Colonic mucosa (tissue), 4 donors: ENCODE measurements around the gene METAP1D. TPM values are rescaled to one million over a fixed set of nuclear protein-coding genes. Genes with fewer than 3 reads are reported as not detected.
A peak's percentile ranks its signal among the peaks of the same experiment; 100 is the strongest.

Source experiments
- DNase-seq: peaks from one replicate; pipeline ENCODE4 v3.0.0-alpha.2; 2020
- H3K27ac ChIP-seq: fragments of 200-600 bp; one replicate; pipeline ENCODE4 v1.8.0; 2021
- H3K27me3 ChIP-seq: fragments of 200-600 bp; one replicate; pipeline ENCODE4 v1.8.0; 2021
- H3K36me3 ChIP-seq: fragments of 200-600 bp; one replicate; pipeline ENCODE4 v1.8.0; 2021
- H3K4me1 ChIP-seq: fragments of 200-600 bp; one replicate; pipeline ENCODE4 v1.8.0; 2021; ENCODE audit warnings: mild to moderate bottlenecking
- H3K4me3 ChIP-seq: fragments of 200-600 bp; one replicate; pipeline ENCODE4 v1.8.0; 2021
- H3K9ac ChIP-seq, 2 donors: one replicate each; pipeline ENCODE4 v1.7.0; 2013; ENCODE audit warnings: control low read depth in 2 of 2, low read depth in 2 of 2, low read length in 2 of 2
- H3K9me3 ChIP-seq: fragments of 200-600 bp; one replicate; pipeline ENCODE4 v1.8.0; 2021
- intact Hi-C: fragments of 100-400 bp; cut with DNase I; formaldehyde crosslinking; loops from one replicate; pipeline ENCODE4 v1.14.1; 2022
- total RNA-seq, 2 donors: library from RNA; stranded (reverse); fragmentation: NEBNext Ultra II Directional in 1 of 2; extraction: Animal tissue kit (Norgen Biotek cat#: 25700) in 1 of 2; gene quantifications; one replicate each; pipeline ENCODE4 v1.2.1, GENCODE V29; 2021
- TF ChIP-seq, protein P1 (sequence below): fragments of 200-600 bp; IDR thresholded peaks from one replicate; pipeline ENCODE4 v1.8.0; 2022; ENCODE audit warnings: antibody characterized with exemption, mild to moderate bottlenecking
- donor health status: healthy.
- donor health status: DM: no; HTN: no; CAD: no.
- donor health status: DM: no; HTN: no; CAD: no.

Gene METAP1D
- total RNA-seq, 2 donors from 2014 or later = 3.3 to 5.8 TPM

DNA sequence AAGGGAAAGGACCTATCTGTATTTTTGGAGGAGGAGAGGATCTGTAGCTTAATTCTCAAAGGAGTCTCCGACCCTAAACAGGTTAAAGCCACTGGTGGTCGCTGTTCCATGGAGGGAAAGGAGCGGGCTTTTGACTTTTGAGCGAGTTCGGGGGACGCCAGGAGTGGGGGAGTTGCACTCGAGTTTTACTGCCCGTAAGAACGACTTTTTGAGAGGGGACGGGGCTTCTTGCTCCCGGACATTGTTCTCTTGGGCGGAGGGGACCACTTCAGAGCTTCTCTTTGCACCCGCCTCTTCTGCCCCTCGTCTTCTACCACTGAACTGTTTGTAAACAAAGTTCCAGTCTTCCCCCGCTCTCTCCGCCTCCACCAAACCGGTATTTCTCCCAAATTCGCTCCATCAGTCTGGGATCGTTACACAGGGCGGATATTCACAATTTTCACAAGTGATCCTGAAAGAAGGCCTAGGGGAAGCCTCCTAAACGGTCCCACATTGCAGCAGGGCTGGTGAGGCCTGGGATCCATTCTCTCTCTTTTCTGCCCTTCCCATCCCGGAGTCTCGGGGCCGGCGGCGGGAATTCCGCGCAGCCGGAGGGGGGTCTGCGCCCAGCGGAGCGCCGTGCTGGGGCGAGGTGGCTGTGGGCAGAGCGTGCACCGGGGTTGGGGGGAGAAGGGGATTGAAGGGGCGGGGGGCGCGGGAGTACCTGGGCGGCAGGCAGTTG, 96.3 kb downstream of the METAP1D start:
- Histone ChIP-seq H3K4me1 (peaks cover 27% of the 10 kb centered on the region), H3K36me3 (no peaks in the 10 kb centered on the region), H3K4me3 (no peak overlapping the region), H3K27ac (no peak overlapping the region), H3K27me3 (peaks cover 99% of the 10 kb centered on the region), H3K9me3 (no peaks in the 10 kb centered on the region), H3K9ac (no peak overlapping the region)
- TF ChIP-seq, protein P1, sequence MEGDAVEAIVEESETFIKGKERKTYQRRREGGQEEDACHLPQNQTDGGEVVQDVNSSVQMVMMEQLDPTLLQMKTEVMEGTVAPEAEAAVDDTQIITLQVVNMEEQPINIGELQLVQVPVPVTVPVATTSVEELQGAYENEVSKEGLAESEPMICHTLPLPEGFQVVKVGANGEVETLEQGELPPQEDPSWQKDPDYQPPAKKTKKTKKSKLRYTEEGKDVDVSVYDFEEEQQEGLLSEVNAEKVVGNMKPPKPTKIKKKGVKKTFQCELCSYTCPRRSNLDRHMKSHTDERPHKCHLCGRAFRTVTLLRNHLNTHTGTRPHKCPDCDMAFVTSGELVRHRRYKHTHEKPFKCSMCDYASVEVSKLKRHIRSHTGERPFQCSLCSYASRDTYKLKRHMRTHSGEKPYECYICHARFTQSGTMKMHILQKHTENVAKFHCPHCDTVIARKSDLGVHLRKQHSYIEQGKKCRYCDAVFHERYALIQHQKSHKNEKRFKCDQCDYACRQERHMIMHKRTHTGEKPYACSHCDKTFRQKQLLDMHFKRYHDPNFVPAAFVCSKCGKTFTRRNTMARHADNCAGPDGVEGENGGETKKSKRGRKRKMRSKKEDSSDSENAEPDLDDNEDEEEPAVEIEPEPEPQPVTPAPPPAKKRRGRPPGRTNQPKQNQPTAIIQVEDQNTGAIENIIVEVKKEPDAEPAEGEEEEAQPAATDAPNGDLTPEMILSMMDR = no peak
- intact Hi-C loops = no loop called here
- no peak for DNase-seq

DNA sequence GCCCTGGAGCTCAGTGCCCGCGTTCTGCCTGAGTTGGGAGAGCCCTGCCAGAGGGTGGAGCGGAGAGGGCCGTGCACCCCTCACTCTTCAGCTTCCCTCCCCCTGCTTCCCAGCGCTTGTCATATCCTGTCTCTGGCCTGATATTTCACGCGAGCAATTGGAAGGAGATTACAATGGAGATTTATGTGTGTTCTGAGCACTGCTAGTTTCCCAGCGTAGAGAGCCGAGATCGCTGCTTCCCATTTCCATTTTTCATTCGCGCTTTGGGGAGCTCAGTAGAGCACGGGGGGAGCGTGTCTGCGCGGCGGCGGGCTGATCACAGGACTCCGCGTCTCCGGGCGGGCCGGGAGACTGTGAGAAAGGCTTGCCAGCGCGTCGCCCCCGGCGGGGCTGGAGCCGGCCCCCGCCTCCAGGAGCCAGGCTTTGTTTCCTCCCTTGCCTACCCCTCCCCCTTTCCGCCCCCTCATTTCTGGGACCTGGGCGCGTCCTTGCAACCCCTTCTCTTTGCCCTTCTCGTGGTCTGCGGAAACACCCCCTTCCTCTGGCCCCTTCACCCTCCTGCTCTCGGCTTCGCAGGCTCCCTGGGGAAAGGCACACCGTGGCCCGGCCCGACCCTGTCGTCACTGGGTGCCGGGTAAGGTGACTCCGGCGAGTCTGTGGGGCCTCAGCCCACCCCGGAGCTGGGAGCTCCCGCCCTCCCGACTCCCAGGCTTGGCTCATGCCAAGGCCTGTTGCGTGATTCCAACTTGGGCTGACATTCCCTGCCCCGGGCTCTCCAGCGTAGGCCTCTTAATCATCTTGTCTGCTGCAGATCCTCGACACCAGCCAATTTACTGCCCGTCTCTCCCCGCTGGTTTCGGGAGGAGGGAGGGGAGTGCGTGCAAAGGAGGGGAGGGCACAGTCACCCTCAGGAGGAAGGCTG, 97.1 kb downstream of the METAP1D start:
- intact Hi-C loops = no loop called here
- no peak overlapping the region for H3K27ac ChIP-seq
- DNase-seq = no peak

DNA sequence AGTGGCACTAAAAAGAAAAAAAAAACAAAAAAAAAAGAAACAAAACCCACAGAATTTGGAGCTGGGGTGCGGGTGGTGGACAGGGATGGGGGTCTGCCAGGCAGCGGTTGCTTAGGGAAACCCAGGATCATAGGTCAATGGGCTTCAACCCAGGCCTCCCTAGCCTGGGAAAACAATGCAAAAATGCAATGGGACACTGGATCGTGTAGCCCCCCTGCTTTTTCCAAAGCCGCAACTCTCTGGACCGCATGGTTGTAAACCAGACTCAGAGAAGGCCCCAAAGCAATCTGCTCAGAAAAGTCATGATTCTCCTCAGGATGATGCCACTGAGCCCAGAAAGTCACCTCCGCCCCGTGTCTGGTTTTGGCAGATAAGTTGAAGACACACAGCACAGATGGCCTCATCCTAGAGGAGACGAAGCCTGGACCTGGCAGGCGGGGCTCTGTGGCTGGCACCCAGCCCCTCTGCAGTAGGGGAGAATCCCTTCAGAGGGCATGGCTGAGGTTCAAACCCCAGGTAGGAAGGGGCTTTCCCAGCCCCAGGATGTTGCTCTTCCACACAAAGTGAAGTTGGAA, 97.9 kb downstream of the METAP1D start:
- Histone ChIP-seq H3K4me3 (no peak overlapping the region), H3K36me3 (no peaks in the 10 kb centered on the region), H3K9ac (no peak overlapping the region), H3K4me1 (peaks cover 39% of the 10 kb centered on the region), H3K27me3 (peaks cover 99% of the 10 kb centered on the region), H3K9me3 (no peaks in the 10 kb centered on the region), H3K27ac (no peak overlapping the region)
- intact Hi-C loops = no loop called here
- no peak for DNase-seq
- TF ChIP-seq, protein P1 = no peak

More for the DNA sequence above, 97.1 kb downstream of the METAP1D start:
- H3K4me3 ChIP-seq = no peak overlapping the region
- no peaks in the 10 kb centered on the region for H3K9me3 ChIP-seq
- no peaks in the 10 kb centered on the region for H3K36me3 ChIP-seq
- H3K4me1 ChIP-seq = peaks cover 35% of the 10 kb centered on the region
- H3K27me3 ChIP-seq = peaks cover 99% of the 10 kb centered on the region
- H3K9ac ChIP-seq = no peak overlapping the region
- TF ChIP-seq, protein P1 = no peak

DNA sequence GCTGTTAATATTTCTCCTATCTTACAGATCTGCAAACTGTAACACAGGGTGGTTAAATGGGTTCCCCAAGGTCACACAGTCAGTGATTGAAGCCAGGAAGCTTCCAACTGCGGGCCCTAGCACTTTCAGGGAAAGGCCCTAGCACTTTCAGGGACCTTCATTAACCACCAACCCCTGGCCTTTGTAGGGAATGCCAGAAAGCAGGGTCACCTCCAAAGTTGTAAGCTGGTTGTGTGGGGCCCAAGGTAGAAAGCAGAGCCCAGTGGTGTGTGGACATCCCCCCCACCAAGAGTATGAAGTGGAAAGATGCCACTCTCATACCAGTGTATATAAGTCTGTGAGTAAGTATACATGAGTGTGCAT, 98.5 kb downstream of the METAP1D start:
- H3K4me3 ChIP-seq = no peak overlapping the region
- TF ChIP-seq, protein P1 = no peak
- no peak overlapping the region for H3K9ac ChIP-seq
- no peaks in the 10 kb centered on the region for H3K9me3 ChIP-seq
- DNase-seq = no peak
- peaks cover 99% of the 10 kb centered on the region for H3K27me3 ChIP-seq
- no peaks in the 10 kb centered on the region for H3K36me3 ChIP-seq
- intact Hi-C loops = no loop called here
- no peak overlapping the region for H3K27ac ChIP-seq
- H3K4me1 ChIP-seq = peaks cover 39% of the 10 kb centered on the region

DNA sequence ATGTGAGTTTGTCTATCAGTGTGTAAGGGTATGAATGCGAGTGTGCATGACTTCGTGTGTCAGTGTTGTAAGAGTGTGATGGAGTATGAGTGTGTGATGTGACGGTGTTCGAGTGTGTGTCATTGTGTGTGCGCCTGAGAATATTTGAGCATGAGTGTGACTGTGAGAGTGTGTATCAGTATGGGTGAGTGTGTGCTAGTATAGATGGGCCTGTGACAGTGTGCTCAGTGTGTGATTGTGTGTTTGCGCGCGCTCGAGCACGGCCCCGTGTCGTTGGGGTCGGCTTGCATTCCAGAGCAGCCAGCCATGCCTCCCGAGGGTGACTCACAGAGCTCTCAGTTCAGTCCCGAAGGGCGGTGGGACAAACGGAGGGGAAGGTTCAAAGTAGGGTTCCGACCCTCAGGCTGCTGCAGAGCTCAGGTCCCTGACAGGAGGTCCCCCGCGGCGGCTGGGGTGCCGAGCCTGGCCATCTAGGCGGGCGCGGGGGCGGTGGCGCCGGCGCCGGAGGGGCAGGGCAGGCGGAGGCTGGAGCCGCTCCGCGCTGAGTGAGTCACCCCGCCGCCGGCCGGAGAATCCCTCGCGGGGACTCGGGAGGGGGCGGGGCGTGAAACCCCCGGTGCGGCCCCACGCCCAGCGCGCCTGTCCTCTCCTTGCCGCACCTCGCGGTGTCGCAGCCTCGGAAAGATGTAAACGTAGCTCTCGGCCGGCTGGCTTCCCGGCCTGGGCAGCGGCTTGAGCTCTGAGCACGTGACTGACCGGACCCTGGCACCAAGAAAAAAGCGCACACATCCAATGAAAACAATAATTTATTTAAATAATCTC, 99.1 kb downstream of the METAP1D start:
- H3K9ac ChIP-seq = no peak overlapping the region
- no peaks in the 10 kb centered on the region for H3K9me3 ChIP-seq

More for the DNA sequence above, 99.1 kb downstream of the METAP1D start:
- Histone ChIP-seq H3K4me1 (peaks cover 39% of the 10 kb centered on the region), H3K27ac (no peak overlapping the region), H3K4me3 (peak overlapping the region; percentile 12), H3K27me3 (peaks cover 97% of the 10 kb centered on the region), H3K36me3 (no peaks in the 10 kb centered on the region)
- TF ChIP-seq, protein P1 = no peak
- intact Hi-C loops = no loop called here
- DNase-seq = no peak
